ENCODE measurements around the gene COX8A. TPM values are rescaled to one million over a fixed set of nuclear protein-coding genes. Genes with fewer than 3 reads are reported as not detected.

The COX8A gene
- total and polyA plus RNA-seq, 9 of the 15 experiments (the other 6 are each of a cell fraction or from before 2014, with no cell fraction given) = 274 to 1,206 (median 526) TPM

DNA sequence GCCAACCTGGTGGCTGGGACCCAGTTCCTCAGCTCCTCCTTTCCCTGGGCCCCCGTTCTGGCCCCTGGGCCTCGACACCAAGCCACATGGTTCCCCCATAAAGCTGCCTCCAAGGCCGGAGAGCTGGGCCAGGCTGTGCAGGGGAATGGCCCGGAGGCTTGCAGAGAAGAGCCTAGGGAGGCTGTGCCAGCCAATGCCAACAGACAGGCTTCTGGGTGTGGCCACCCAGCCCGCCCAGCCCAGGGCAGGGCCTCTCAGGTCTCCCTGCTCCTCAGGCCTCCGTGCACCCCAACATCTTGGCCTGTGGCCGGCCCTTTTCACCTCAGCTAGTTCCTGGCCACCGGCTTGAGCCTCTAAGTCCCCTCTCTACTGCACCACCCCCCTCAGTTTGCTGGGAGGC, 43.9 kb downstream of the COX8A start:
- in situ Hi-C loops (cut with MboI) = no loop called here
- no peak for TF ChIP-seq ZNF212 (CRISPR knock-in tag; IDR thresholded peaks at IDR 0.05)
- TF ChIP-seq MEIS2 (IDR thresholded peaks at IDR 0.05; ENCODE audit: partially characterized antibody) = no peak
- TF ChIP-seq ZNF507 (tag; conservative IDR thresholded peaks at IDR 0.05) = no peak
- TF ChIP-seq USF1 (CRISPR knock-in tag; IDR thresholded peaks at IDR 0.05) = no peak
- TF ChIP-seq ZNF232 (CRISPR knock-in tag; IDR thresholded peaks at IDR 0.05) = no peak
- no peak for TF ChIP-seq SP1 (CRISPR knock-in tag; IDR thresholded peaks at IDR 0.05)
- no peak for TF ChIP-seq KLF16 (IDR thresholded peaks at IDR 0.05)
- no peak for TF ChIP-seq KHSRP (IDR thresholded peaks at IDR 0.05)
- no peak for TF ChIP-seq TOE1 (IDR thresholded peaks at IDR 0.05; ENCODE audit: borderline replicate concordance)
- TF ChIP-seq TOE1 (CRISPR knock-in tag; IDR thresholded peaks at IDR 0.05; ENCODE audit: borderline replicate concordance, low read depth) = no peak
- TF ChIP-seq GABPA (tag; conservative IDR thresholded peaks at IDR 0.05; ENCODE audit: low read depth) = no peak
- TF ChIP-seq ZBTB17 (CRISPR knock-in tag; IDR thresholded peaks at IDR 0.05) = no peak
- TF ChIP-seq MIER1 (IDR thresholded peaks at IDR 0.05; ENCODE audit: low read depth) = no peak
- no peak for TF ChIP-seq ZBTB33 (CRISPR knock-in tag; IDR thresholded peaks at IDR 0.05)
- TF ChIP-seq, protein P1, sequence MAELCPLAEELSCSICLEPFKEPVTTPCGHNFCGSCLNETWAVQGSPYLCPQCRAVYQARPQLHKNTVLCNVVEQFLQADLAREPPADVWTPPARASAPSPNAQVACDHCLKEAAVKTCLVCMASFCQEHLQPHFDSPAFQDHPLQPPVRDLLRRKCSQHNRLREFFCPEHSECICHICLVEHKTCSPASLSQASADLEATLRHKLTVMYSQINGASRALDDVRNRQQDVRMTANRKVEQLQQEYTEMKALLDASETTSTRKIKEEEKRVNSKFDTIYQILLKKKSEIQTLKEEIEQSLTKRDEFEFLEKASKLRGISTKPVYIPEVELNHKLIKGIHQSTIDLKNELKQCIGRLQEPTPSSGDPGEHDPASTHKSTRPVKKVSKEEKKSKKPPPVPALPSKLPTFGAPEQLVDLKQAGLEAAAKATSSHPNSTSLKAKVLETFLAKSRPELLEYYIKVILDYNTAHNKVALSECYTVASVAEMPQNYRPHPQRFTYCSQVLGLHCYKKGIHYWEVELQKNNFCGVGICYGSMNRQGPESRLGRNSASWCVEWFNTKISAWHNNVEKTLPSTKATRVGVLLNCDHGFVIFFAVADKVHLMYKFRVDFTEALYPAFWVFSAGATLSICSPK (IDR thresholded peaks at IDR 0.05; ENCODE audit: borderline replicate concordance) = no peak
- TF ChIP-seq, protein P2, sequence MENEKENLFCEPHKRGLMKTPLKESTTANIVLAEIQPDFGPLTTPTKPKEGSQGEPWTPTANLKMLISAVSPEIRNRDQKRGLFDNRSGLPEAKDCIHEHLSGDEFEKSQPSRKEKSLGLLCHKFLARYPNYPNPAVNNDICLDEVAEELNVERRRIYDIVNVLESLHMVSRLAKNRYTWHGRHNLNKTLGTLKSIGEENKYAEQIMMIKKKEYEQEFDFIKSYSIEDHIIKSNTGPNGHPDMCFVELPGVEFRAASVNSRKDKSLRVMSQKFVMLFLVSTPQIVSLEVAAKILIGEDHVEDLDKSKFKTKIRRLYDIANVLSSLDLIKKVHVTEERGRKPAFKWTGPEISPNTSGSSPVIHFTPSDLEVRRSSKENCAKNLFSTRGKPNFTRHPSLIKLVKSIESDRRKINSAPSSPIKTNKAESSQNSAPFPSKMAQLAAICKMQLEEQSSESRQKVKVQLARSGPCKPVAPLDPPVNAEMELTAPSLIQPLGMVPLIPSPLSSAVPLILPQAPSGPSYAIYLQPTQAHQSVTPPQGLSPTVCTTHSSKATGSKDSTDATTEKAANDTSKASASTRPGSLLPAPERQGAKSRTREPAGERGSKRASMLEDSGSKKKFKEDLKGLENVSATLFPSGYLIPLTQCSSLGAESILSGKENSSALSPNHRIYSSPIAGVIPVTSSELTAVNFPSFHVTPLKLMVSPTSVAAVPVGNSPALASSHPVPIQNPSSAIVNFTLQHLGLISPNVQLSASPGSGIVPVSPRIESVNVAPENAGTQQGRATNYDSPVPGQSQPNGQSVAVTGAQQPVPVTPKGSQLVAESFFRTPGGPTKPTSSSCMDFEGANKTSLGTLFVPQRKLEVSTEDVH (IDR thresholded peaks at IDR 0.05; ENCODE audit: low read depth, partially characterized antibody) = no peak
- no peak for TF ChIP-seq SMARCE1 (IDR thresholded peaks at IDR 0.05)
- TF ChIP-seq ILF3 (IDR thresholded peaks at IDR 0.05; ENCODE audit: borderline replicate concordance) = no peak

More for the DNA sequence above, 43.9 kb downstream of the COX8A start:
- Histone ChIP-seq H2AFZ (ENCODE audit: low read depth, low read length) (no peak overlapping the region), H3K4me2 (ENCODE audit: insufficient read depth, low read length) (no peak overlapping the region), H3K27ac (ENCODE audit: extremely low read depth, low read depth, low read length) (no peak overlapping the region), H3K79me2 (ENCODE audit: control insufficient read depth, insufficient read depth, low read length) (no peaks in the 10 kb centered on the region), H3K9ac (ENCODE audit: insufficient read depth in 1 of 2, low read depth in 2 of 2, low read length in 2 of 2) (no peak overlapping the region; a peak in 1 of 4 replicates), H4K20me1 (replicated peaks; ENCODE audit: control insufficient read depth, insufficient read depth, low read length) (peaks cover 54% of the 10 kb centered on the region), H3K27me3 (ENCODE audit: control insufficient read depth in 2 of 2, insufficient read depth in 2 of 2, low read length in 2 of 2) (peaks cover 0 to 4% of the 10 kb centered on the region in 2 experiments; a peak in 1 of 5 replicates), H3K4me3 (no peak overlapping the region), H3K36me3 (ENCODE audit: control insufficient read depth, insufficient read depth, low read length) (no peaks in the 10 kb centered on the region), H3K9me3 (replicated peaks; ENCODE audit: control insufficient read depth, insufficient read depth, low read depth, low read length) (no peaks in the 10 kb centered on the region), H3K9me1 (ENCODE audit: control insufficient read depth, insufficient read depth, low read length) (no peaks in the 10 kb centered on the region), H3K4me1 (replicated peaks in 1 of 2; ENCODE audit: control insufficient read depth in 2 of 2, insufficient read depth in 2 of 2, low read length in 2 of 2) (peaks cover 0 to 56% of the 10 kb centered on the region in 2 experiments; a peak in 2 of 5 replicates)
- no peak for DNase-seq (ENCODE audit: extremely low read depth in 1 of 4, low spot score in 3 of 4)
- intact Hi-C loops (cut with micrococcal nuclease) = no loop called here
- CTCF ChIA-PET (ENCODE audit: low intra/inter-chr PET ratio) = no interaction called here
- POLR2A ChIA-PET = interaction anchor here (0.6 to 1.0 kb wide), 2 partner anchors 37 to 1880 kb away, joined by 3 read pairs; no protein-coding TSS in a partner anchor
- ATAC-seq = no peak
- no TSS peak for BruUV-seq (replicated peaks)
- 30% methylated on average over 5 of the region's 8 CpGs for whole genome bisulfite sequencing (ENCODE audit: insufficient coverage, low coverage, missing lambda C conversion rate)
- no peak for FAIRE-seq

All from K562 (cell line).